Heart left ventricle (tissue), 16 donors: ENCODE results near the gene GABRA1. TPM values are rescaled to one million over a fixed set of nuclear protein-coding genes. Genes with fewer than 3 reads are reported as not detected.

Experiments
- ATAC-seq, 4 donors: fragments of 200-7000 bp; cut with Tn5 transposase; one replicate each; pipeline ENCODE4 v1.9.1; 2020 to 2022; ENCODE audit warnings: moderate library complexity in 4 of 4, mild to moderate bottlenecking in 3 of 4, moderate number of reproducible peaks in 1 of 4
- DNase-seq, 5 donors: peaks; one replicate each; pipeline ENCODE4 v3.0.0-alpha.2; 2020
- H3K27ac ChIP-seq, 12 donors: fragments of 200-600 bp; sonication (generic) in 4 of 12; one replicate each; pipeline versions ENCODE4 v1.5.0 to v1.8.0; 2016 to 2022; ENCODE audit warnings: mild to moderate bottlenecking in 2 of 12
- H3K27me3 ChIP-seq, 9 donors: fragments of 200-600 bp; sonication (generic) in 2 of 9; one replicate each; pipeline versions ENCODE4 v1.5.1 to v1.8.0; 2016 to 2022; ENCODE audit warnings: mild to moderate bottlenecking in 3 of 9
- H3K36me3 ChIP-seq, 9 donors: fragments of 200-600 bp; sonication (generic) in 2 of 9; one replicate each; pipeline versions ENCODE4 v1.5.0 to v1.8.0; 2018 to 2022; ENCODE audit warnings: mild to moderate bottlenecking in 2 of 9
- H3K4me1 ChIP-seq, 12 donors: fragments of 200-600 bp; sonication (generic) in 4 of 12; one replicate each; pipeline versions ENCODE4 v1.5.0 to v1.8.0; 2016 to 2022; ENCODE audit warnings: mild to moderate bottlenecking in 3 of 12
- H3K4me3 ChIP-seq, 12 donors: fragments of 200-600 bp; sonication (generic) in 4 of 12; one replicate each; pipeline versions ENCODE4 v1.5.0 to v1.8.0; 2017 to 2022; ENCODE audit warnings: mild to moderate bottlenecking in 9 of 12, moderate library complexity in 4 of 12
- H3K9me3 ChIP-seq, 12 donors: fragments of 200-600 bp; sonication (generic) in 4 of 12; one replicate each; pipeline versions ENCODE4 v1.5.0 to v1.8.0; 2016 to 2022; ENCODE audit warnings: mild to moderate bottlenecking in 1 of 12
- POLR2A ChIP-seq, 2 donors: fragments of 450-650 bp; IDR thresholded peaks; one replicate each; pipeline ENCODE4 v1.6.1; 2017; ENCODE audit warnings: antibody characterized with exemption in 2 of 2, mild to moderate bottlenecking in 2 of 2, moderate library complexity in 2 of 2
- WGBS, 4 donors: extraction: QIAGEN DNeasy Blood & Tissue Kit in 2 of 4; methylation state at CpG; one replicate each; pipeline versions ENCODE4 v1.1.5 to v1.1.7; 2013 to 2018; 5-methylcytosine and 5-hydroxymethylcytosine counted together
- intact Hi-C, 10 donors: fragments of 100-400 bp; cut with DNase I; formaldehyde crosslinking; loops; one replicate each; pipeline versions ENCODE4 v1.11.1 to v1.14.2; 2022
- polyA plus RNA-seq, 2 donors: library from polyadenylated mRNA; stranded (reverse); fragments of 200-250 nt; gene quantifications; one replicate each; pipeline ENCODE4 v1.2.3, GENCODE V29; 2013
- total RNA-seq, 9 donors: library from RNA; depleted of rRNA in 2 of 9; stranded (reverse); fragments of >200 nt in 2 of 9; fragmentation: NEBNext Ultra II Directional in 3 of 9; extraction: Animal tissue kit (Norgen Biotek cat#: 25700) in 3 of 9; gene quantifications; one replicate each; pipeline versions ENCODE4 v1.1.0 to v1.2.4, GENCODE V29; 2016 to 2023
- TF ChIP-seq, protein P1 (sequence below), 12 donors: fragments of 200-600 bp; sonication (generic) in 4 of 12; IDR thresholded peaks; one replicate each; pipeline versions ENCODE4 v1.5.0 to v1.8.0; 2018 to 2022; ENCODE audit warnings: antibody characterized with exemption in 12 of 12, mild to moderate bottlenecking in 5 of 12
- donor health status: ischemic (EF 13 %, LVEDD 7.1; RV severe dilation, severe dysfunction).
- donor health status: healthy with polysubstance abuse.
- donor health status: DM: no; HTN: yes; CAD: no.
- donor health status: DM: no; HTN: no; CAD: no.
- donor health status: ischemic (EF 25% LVEDD 6.9; RV normal size, moderate dysfunction).
- donor health status: ischemic (EF 25% LVEDD 5.7; RV mildly dilated, moderate dysfunction).
- donor health status: healthy.
- donor health status: DM: yes; HTN: yes; CAD: no.
- donor health status: ischemic (EF 35%, LVEDD 5.7; RV mildly dilated, moderate dysfunction).
- donor health status: nonischemic (EF 11% LVEDD 7.7; RV severe dilation, severe dysfunction).
- donor health status: DM: yes; HTN: yes; CAD: no.
- donor health status: PGD.
- donor health status: ischemic (EF 29% LVEDD 5.4; RV normal size, mild dysfunction).
- donor health status: nonischemic (EF 23%, LVEDD 6.1; RV moderate dilation, normal function).

Gene GABRA1
- total and polyA plus RNA-seq, 11 donors = not detected

DNA sequence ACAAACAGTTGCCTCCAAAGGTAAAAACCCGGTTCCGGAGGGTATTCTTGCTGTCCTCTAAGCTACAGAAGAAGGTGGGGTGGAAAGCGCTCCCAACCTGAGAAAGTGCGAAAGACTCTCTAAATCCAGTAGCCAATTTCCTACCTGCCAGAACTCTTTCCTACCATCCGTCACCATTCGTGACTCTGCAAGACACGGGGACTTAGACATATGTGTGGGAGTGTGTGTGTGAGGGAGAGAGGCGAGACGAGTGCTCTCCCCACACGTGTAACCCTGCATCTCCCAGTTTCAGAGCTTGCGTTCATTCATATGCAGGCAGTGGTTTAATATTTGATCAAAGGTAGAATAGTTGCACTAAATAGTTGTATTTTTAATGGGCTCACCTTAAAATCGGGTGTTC, 473 bp upstream of the GABRA1 start:
- Histone ChIP-seq H3K36me3 (no peaks in the 10 kb centered on the region), H3K9me3 (no peaks in the 10 kb centered on the region), H3K4me1 (peaks cover 0 to 5% (median 0%) of the 10 kb centered on the region in 12 donors), H3K27me3 (peaks cover 0 to 47% (median 21%) of the 10 kb centered on the region in 9 donors), H3K27ac (no peak overlapping the region), H3K4me3 (no peak overlapping the region)
- TF ChIP-seq POLR2A (IDR thresholded peaks at IDR 0.05) = no peak
- intact Hi-C loops = no loop called here
- ATAC-seq (no peak), DNase-seq (no peak)
- WGBS, 4 donors = 2 to 4% (median 3%) methylated on average over 12 of the region's 12 CpGs

DNA sequence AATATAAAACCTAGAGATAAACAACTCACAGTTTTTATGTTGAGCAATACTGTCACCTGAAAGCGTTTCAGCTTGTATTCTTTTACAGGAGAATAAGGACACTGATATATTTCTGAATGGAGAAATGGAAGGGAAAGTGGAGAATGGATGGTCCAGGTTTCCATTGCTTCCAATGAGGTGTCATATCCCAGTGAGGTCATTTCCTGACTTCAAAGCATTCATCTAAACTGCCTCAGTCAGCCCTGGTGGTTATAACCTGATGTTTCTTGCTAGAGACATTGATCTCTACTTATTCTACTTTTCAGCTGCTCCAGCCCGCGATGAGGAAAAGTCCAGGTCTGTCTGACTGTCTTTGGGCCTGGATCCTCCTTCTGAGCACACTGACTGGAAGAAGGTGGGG, 2.6 kb downstream of the GABRA1 start:
- Histone ChIP-seq H3K27me3 (peaks cover 0 to 47% (median 21%) of the 10 kb centered on the region in 9 donors), H3K9me3 (no peaks in the 10 kb centered on the region), H3K4me1 (peaks cover 0 to 5% (median 0%) of the 10 kb centered on the region in 12 donors), H3K27ac (no peak overlapping the region), H3K4me3 (no peak overlapping the region), H3K36me3 (no peaks in the 10 kb centered on the region)
- no peak for TF ChIP-seq POLR2A (IDR thresholded peaks at IDR 0.05)
- TF ChIP-seq, protein P1, sequence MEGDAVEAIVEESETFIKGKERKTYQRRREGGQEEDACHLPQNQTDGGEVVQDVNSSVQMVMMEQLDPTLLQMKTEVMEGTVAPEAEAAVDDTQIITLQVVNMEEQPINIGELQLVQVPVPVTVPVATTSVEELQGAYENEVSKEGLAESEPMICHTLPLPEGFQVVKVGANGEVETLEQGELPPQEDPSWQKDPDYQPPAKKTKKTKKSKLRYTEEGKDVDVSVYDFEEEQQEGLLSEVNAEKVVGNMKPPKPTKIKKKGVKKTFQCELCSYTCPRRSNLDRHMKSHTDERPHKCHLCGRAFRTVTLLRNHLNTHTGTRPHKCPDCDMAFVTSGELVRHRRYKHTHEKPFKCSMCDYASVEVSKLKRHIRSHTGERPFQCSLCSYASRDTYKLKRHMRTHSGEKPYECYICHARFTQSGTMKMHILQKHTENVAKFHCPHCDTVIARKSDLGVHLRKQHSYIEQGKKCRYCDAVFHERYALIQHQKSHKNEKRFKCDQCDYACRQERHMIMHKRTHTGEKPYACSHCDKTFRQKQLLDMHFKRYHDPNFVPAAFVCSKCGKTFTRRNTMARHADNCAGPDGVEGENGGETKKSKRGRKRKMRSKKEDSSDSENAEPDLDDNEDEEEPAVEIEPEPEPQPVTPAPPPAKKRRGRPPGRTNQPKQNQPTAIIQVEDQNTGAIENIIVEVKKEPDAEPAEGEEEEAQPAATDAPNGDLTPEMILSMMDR (IDR thresholded peaks at IDR 0.05) = no peak
- DNase-seq (no peak), ATAC-seq (no peak)
- 72 to 80% (median 74%) methylated on average over 3 of the region's 3 CpGs for WGBS, 4 donors
- intact Hi-C loops = no loop called here

DNA sequence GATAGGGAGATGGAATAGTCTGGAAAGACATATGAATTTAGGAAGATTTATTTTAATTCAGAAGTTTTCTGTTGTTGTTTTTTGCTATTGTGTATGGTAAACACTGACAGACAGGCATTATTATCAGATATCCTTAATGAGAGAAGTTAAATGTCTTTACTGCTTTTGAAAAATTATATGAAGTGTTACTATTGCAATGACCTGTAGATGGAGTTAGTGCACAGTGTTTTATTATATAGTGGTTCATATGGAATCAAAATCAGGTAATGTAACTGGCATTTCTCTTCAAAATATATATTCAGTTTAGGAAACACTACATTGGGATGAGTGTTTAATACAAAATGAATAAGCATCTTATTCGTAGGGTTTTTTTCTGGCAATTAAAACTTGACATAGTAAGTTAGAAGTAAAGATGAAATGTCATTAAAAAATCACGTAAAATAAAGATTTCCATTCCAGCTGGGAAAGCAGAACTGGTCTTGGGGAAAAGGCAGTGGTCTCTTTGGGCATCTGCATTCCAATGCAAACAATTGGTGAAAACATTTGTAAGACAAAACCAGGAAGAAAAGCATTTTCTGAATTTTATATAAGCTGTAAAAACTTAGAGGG, 3.9 kb downstream of the GABRA1 start:
- TF ChIP-seq, protein P1 (IDR thresholded peaks at IDR 0.05) = peak in 3 of 12 donors; percentile 13 to 30 (median 17)
- TF ChIP-seq POLR2A (IDR thresholded peaks at IDR 0.05) = no peak
- no peak overlapping the region for H3K27ac ChIP-seq
- no peaks in the 10 kb centered on the region for H3K9me3 ChIP-seq
- WGBS, 4 donors = 43 to 54% (median 48%) methylated on average over 2 of the region's 2 CpGs
- no peaks in the 10 kb centered on the region for H3K36me3 ChIP-seq
- no peak overlapping the region for H3K4me3 ChIP-seq
- H3K27me3 ChIP-seq = peaks cover 0 to 38% (median 18%) of the 10 kb centered on the region in 9 donors
- peaks cover 0 to 5% (median 0%) of the 10 kb centered on the region in 12 donors for H3K4me1 ChIP-seq
- intact Hi-C loops = no loop called here
- no peak for DNase-seq
- no peak for ATAC-seq

DNA sequence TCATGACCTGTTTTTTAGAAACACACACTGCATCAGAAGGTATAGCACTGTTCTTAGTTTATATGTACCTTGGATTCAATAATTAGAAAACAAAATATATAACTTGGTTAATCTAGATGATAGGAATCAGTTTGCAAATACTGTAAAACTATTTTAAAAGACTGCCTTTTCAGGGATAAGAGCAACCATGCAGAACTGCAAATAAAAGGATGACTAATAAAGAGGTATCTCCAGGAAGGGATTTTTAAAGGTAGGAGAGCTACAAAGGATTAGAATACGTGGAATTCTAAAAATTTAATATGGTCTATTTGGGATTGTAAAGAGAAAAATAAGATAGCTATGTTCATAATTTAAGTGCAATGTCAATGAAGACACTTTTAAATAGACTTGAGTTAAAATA, 9.4 kb downstream of the GABRA1 start:
- Histone ChIP-seq H3K4me1 (no peaks in the 10 kb centered on the region), H3K4me3 (no peak overlapping the region), H3K27me3 (peaks cover 0 to 6% (median 0%) of the 10 kb centered on the region in 9 donors), H3K9me3 (no peaks in the 10 kb centered on the region), H3K27ac (no peak overlapping the region), H3K36me3 (no peaks in the 10 kb centered on the region)
- intact Hi-C loops = no loop called here
- no peak for DNase-seq
- no peak for ATAC-seq
- 48 to 53% (median 50%) methylated on average over 1 of the region's 1 CpG for WGBS, 4 donors
- TF ChIP-seq POLR2A (IDR thresholded peaks at IDR 0.05) = no peak
- TF ChIP-seq, protein P1 (IDR thresholded peaks at IDR 0.05) = no peak

DNA sequence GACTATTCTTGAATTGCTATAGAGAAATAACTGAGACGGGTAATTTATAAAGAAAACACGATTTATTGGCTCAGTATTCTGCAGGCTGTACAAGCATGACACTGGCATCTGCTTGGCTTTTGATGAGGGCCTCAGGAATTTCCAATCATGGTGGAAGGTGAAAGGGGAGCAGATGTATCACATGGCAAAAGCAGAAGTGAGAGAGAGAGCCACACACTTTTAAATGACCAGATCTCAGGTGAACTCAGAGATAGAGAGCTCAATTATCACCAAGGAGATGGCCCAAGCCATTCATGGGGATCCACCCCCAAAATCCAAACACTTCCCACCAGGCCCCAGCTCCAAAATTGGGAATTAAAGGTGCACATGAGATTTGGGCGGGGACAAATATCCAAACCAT, 15.3 kb downstream of the GABRA1 start:
- intact Hi-C loops = no loop called here
- no peaks in the 10 kb centered on the region for H3K4me1 ChIP-seq
- H3K27me3 ChIP-seq = no peaks in the 10 kb centered on the region
- WGBS, 4 donors = 80 to 83% (median 81%) methylated on average over 3 of the region's 3 CpGs
- no peaks in the 10 kb centered on the region for H3K36me3 ChIP-seq
- DNase-seq (no peak), ATAC-seq (no peak)
- H3K9me3 ChIP-seq = no peaks in the 10 kb centered on the region
- H3K27ac ChIP-seq = no peak overlapping the region
- no peak overlapping the region for H3K4me3 ChIP-seq
- TF ChIP-seq, protein P1 (IDR thresholded peaks at IDR 0.05) = no peak
- TF ChIP-seq POLR2A (IDR thresholded peaks at IDR 0.05) = no peak
